Eye (tissue), 1 donor: ENCODE data around the gene STX8.

Source experiments
- DNase-seq: peaks from one replicate; pipeline ENCODE4 v3.0.0-alpha.2; 2015

STX8 gene

DNA sequence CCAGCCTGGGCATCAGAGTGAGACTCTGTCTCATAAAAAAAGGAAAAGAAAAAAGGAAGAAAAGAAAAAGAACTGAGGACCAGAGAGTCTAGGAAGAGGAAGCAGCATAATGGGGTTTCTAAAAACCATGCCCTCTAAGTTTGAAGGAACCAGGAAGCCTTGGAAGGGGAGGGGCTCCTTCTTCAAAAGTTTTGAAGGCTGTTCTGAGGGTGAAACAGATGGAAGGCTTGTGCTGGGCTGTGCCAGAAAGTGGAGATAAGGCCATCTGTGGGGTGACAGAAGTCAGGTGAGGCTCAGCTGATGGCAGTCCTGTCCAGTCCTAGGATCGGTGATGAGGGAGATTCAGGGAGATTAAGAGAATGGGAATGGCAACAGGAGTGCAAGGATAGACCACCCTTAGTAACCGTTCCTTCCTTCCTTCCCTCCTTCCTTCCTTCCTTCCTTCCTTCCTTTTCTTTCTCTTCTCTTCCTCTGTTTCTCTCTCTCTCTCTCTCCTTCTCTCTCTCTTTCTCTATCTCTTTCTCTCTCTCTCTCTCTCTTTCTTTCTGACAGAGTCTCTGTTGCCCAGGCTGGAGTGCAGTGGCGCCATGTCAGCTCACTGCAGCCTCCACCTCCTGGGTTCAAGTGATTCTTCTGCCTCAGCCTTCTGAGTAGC is 371.7 kb downstream of the STX8 start:
- no peak for DNase-seq

DNA sequence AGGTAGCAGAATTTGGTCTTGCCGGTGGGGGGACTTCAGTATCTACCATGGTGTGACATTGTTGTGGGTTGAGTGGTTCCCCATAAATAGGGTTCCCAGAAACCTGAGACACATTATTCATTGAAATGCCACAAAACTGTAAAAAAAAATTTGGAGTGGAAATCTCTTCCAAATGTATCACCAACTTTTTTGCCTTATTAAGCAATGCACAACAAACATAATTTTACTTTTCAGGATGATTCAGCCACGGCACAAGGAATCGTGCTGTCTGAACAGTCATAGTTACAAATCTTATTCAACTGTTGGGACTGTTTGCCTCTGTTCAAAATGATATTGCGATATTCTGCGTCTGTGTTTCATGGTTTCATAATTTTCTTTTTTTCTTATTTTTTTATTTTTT is 373.1 kb downstream of the STX8 start:
- DNase-seq, result no peak

DNA sequence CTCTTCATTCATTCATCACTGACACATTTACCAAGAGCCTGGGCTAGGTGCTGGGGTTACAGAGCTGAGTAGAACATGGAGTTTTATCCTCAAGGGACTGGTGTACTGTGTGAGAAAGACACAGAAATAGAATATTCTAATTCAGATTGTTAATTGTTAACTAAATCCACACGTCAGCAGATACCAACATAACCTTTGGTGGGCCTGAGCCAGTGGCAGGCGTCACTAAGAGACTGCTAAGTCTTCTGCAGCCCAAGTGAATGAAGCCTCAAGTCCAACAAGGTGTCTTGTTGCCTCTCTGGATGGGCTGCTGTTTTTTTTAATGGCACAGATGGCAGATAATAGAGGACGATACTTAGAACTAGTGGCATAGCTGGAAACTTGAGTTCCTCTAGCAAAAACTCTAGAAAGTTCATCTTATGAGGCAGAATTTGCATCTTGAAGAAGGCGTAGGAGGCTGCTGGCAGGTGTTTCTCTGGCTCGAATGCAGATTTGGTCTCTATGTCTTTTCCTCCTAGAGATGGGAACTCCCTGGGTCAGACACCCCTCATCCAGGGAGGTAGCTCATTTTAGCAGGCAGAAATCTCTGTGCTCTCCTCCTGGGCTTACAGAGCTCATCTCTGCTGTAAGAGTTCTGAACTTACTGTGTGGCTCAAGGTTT is 374.8 kb downstream of the STX8 start:
- DNase-seq, result no peak
